HepG2 (cell line): ENCODE measurements around the gene RIOK3. TPM values are rescaled to one million over a fixed set of nuclear protein-coding genes. Genes with fewer than 3 reads are reported as not detected.
A peak's percentile ranks its signal among the peaks of the same experiment; 100 is the strongest.

ENCODE experiments used
- CEBPZ ChIP-seq: IDR thresholded peaks from 2 replicates; pipeline ENCODE4 v1.6.1; 2012; ENCODE audit warnings: low read length, improper control_type of control experiment
- DNMT3B ChIP-seq: conservative IDR thresholded peaks from 2 replicates; pipeline ENCODE4 v1.6.1; 2016; ENCODE audit warnings: missing biosample characterization, control low read depth
- FOXM1 ChIP-seq: sonication (generic); formaldehyde crosslinking; IDR thresholded peaks from 2 replicates; pipeline ENCODE4 v1.5.0; 2020; ENCODE audit warnings: missing genetic modification reagents
- GPBP1L1 ChIP-seq: sonication (generic); formaldehyde crosslinking; IDR thresholded peaks from 2 replicates; pipeline ENCODE4 v1.5.0; 2020; ENCODE audit warnings: mild to moderate bottlenecking, missing genetic modification reagents
- LCORL ChIP-seq, 2 experiments: fragments of 450-650 bp in 1 of 2; sonication (generic) in 1 of 2; formaldehyde crosslinking in 1 of 2; IDR thresholded peaks; 2 replicates each; pipeline versions ENCODE4 v1.5.0 to v1.6.1; 2017 to 2020; ENCODE audit warnings: antibody characterized with exemption in 1 of 2, missing genetic modification reagents in 1 of 2
- REPIN1 ChIP-seq: sonication (generic); formaldehyde crosslinking; IDR thresholded peaks from 2 replicates; pipeline ENCODE4 v1.8.0; 2022; ENCODE audit warnings: missing genetic modification reagents, low read depth, mild to moderate bottlenecking, borderline replicate concordance
- SIX4 ChIP-seq: sonication (generic); formaldehyde crosslinking; IDR thresholded peaks from 2 replicates; pipeline ENCODE4 v1.4.0; 2020; ENCODE audit warnings: missing genetic modification reagents
- SP5 ChIP-seq: IDR thresholded peaks from 2 replicates; pipeline ENCODE4 v1.6.1; 2016; ENCODE audit warnings: low read depth, borderline replicate concordance
- TAF15 ChIP-seq: fragments of 200-400 bp; formaldehyde crosslinking; IDR thresholded peaks from one replicate; pipeline ENCODE4 v1.6.1; 2018; ENCODE audit warnings: mild to moderate bottlenecking, low read depth, low read length; ENCODE audit not compliant: poor library complexity, severe bottlenecking
- TCF7 ChIP-seq: sonication (generic); IDR thresholded peaks from 2 replicates; pipeline ENCODE4 v1.6.1; 2016; ENCODE audit warnings: antibody characterized with exemption, low read depth
- TP53 ChIP-seq: sonication (generic); formaldehyde crosslinking; conservative IDR thresholded peaks from 2 replicates; pipeline ENCODE4 v1.4.0; 2020; ENCODE audit warnings: missing genetic modification reagents
- ZBTB14 ChIP-seq: sonication (generic); formaldehyde crosslinking; IDR thresholded peaks from 2 replicates; pipeline ENCODE4 v1.4.0; 2020; ENCODE audit warnings: missing genetic modification reagents
- ZKSCAN8 ChIP-seq: IDR thresholded peaks from 2 replicates; pipeline ENCODE4 v1.6.1; 2016; ENCODE audit warnings: borderline replicate concordance, missing genetic modification reagents, missing compliant biosample characterization
- ZNF280D ChIP-seq: sonication (generic); formaldehyde crosslinking; IDR thresholded peaks from 2 replicates; pipeline ENCODE4 v1.5.1; 2020; ENCODE audit warnings: mild to moderate bottlenecking, missing genetic modification reagents
- ZNF382 ChIP-seq: sonication (generic); formaldehyde crosslinking; IDR thresholded peaks from 2 replicates; pipeline ENCODE4 v1.5.0; 2020; ENCODE audit warnings: missing genetic modification reagents, mild to moderate bottlenecking, borderline replicate concordance
- ZNF597 ChIP-seq: sonication (generic); formaldehyde crosslinking; IDR thresholded peaks from 2 replicates; pipeline ENCODE4 v1.5.0; 2020; ENCODE audit warnings: missing genetic modification reagents
- polyA plus RNA-seq, 8 experiments: library from polyadenylated mRNA; depleted of rRNA in 3 of 8; stranded (reverse) in 7 of 8; unstranded in 1 of 8; fragments of >200 nt; fragmentation: Illumina TruSeq in 4 of 8; extraction: Trizol in 4 of 8; gene quantifications; 2 replicates each; pipeline versions ENCODE4 v1.2.1 to v1.2.3, GENCODE V29; 2011 to 2016; ENCODE audit warnings: low read depth in 4 of 8, missing spikeins in 1 of 8, mixed read lengths in 1 of 8; ENCODE audit not compliant: insufficient read depth in 1 of 8
- total RNA-seq, 5 experiments: library from RNA; depleted of rRNA; stranded (reverse); fragments of >200 nt; fragmentation: Illumina TruSeq; extraction: Trizol; gene quantifications; 2 replicates each; pipeline ENCODE4 v1.2.3, GENCODE V29; 2016; ENCODE audit warnings: low read depth in 1 of 5

Gene RIOK3
- total and polyA plus RNA-seq, 2 of the 13 experiments (the other 11 are each of a cell fraction or from before 2014, with no cell fraction given): 26.7 to 36.0 TPM

- TF ChIP-seq ZNF280D (CRISPR knock-in tag) (peak; percentile 79; the same call in 1 of the 2 replicates), TCF7 (peak; percentile 10; the same call in 1 of the 2 replicates), FOXM1 (CRISPR knock-in tag) (no peak), LCORL (IDR thresholded peaks at IDR 0.05) (no peak), LCORL (CRISPR knock-in tag; IDR thresholded peaks at IDR 0.05) (no peak), GPBP1L1 (CRISPR knock-in tag) (no peak), SP5 (CRISPR knock-in tag) (peak; percentile 25; the same call in 1 of the 2 replicates), REPIN1 (peak; percentile 33; the same call in 1 of the 2 replicates), TAF15 (no peak), ZBTB14 (CRISPR knock-in tag) (no peak), TP53 (CRISPR knock-in tag) (no peak), CEBPZ (no peak), ZNF382 (no peak), ZNF597 (CRISPR knock-in tag) (no peak), SIX4 (CRISPR knock-in tag) (no peak), ZKSCAN8 (no peak), DNMT3B (CRISPR knock-in tag) (no peak)
Observed at GRCh38 chr18:23487738-23488570, 34.9 kb downstream of the RIOK3 start (continued).
